T-cell (primary cell): ENCODE results near the gene CR1. TPM values are rescaled to one million over a fixed set of nuclear protein-coding genes. Genes with fewer than 3 reads are reported as not detected.
A peak's percentile ranks its signal among the peaks of the same experiment; 100 is the strongest.
"Not testable (repeated sequence)": the region's sequence is repeated elsewhere in the genome, so short reads cannot be mapped to it uniquely, and the experiment has no call there.

Experiments used
- ATAC-seq, 4 experiments: fragments of 200-7000 bp in 3 of 4; fragments of 150-1000 bp in 1 of 4; cut with Tn5 transposase; replicated peaks in 1 of 4; 1 replicate in 3 of 4; 2 replicates in 1 of 4; pipeline ENCODE4 v1.10.0; 2021; ENCODE audit warnings: moderate library complexity in 3 of 4, mild to moderate bottlenecking in 2 of 4, moderate number of reproducible peaks in 1 of 4
- CTCF ChIA-PET, 2 donors: fragments of 300-600 bp; sonication (Branson Sonifier 250); formaldehyde crosslinking; loops; one replicate each; lab custom pipeline; 2022; ENCODE audit warnings: antibody characterized with exemption in 2 of 2; lab: Charles Lee
- POLR2A ChIA-PET, 2 donors: fragments of 300-600 bp; sonication (Branson Sonifier 250); formaldehyde crosslinking; loops; one replicate each; lab custom pipeline; 2022; ENCODE audit warnings: antibody characterized with exemption in 2 of 2; lab: Charles Lee
- DNase-seq, 35 experiments: peaks; one replicate each; pipeline versions ENCODE4 v3.0.0 to v3.0.0-alpha.2; 2013 to 2023
- H3K27ac ChIP-seq: one replicate; pipeline ENCODE4 v1.5.1; 2013; ENCODE audit warnings: low read length
- H3K27me3 ChIP-seq, 2 experiments: replicated peaks in 1 of 2; 1 replicate in 1 of 2; 2 replicates in 1 of 2; pipeline versions ENCODE4 v1.6.1 to v1.7.0; 2013; ENCODE audit warnings: low read length in 1 of 2, mixed read lengths in 1 of 2; ENCODE audit not compliant: control insufficient read depth in 2 of 2, insufficient read depth in 2 of 2; ENCODE audit errors: extremely low read depth in 1 of 2
- H3K36me3 ChIP-seq, 2 donors: 1 replicate in 1 of 2; 2 replicates in 1 of 2; pipeline versions ENCODE4 v1.6.1 to v1.7.0; 2013; ENCODE audit warnings: low read length in 1 of 2; ENCODE audit not compliant: control insufficient read depth in 2 of 2, insufficient read depth in 1 of 2; ENCODE audit errors: extremely low read depth in 1 of 2
- H3K4me1 ChIP-seq, 2 experiments: 1 replicate in 1 of 2; 2 replicates in 1 of 2; pipeline versions ENCODE4 v1.6.1 to v1.7.0; 2013; ENCODE audit warnings: low read length in 2 of 2, mixed read lengths in 1 of 2; ENCODE audit not compliant: insufficient read depth in 2 of 2, control insufficient read depth in 1 of 2; ENCODE audit errors: extremely low read depth in 1 of 2
- H3K4me3 ChIP-seq, 2 donors: 1 replicate in 1 of 2; 2 replicates in 1 of 2; pipeline versions ENCODE4 v1.5.1 to v1.7.0; 2013; ENCODE audit warnings: mild to moderate bottlenecking in 2 of 2, low read length in 1 of 2, moderate library complexity in 1 of 2; ENCODE audit not compliant: control insufficient read depth in 1 of 2; ENCODE audit errors: extremely low read depth in 1 of 2
- H3K9me3 ChIP-seq: 2 replicates; pipeline ENCODE4 v1.7.0; 2013
- H3K27ac Mint-ChIP-seq, 2 donors: one replicate each; pipeline ENCODE4 v1.8.0; 2020 to 2021; ENCODE audit warnings: mild to moderate bottlenecking in 2 of 2, mixed read lengths in 2 of 2
- H3K27me3 Mint-ChIP-seq, 2 donors: one replicate each; pipeline ENCODE4 v1.8.0; 2021 to 2022; ENCODE audit warnings: mixed read lengths in 2 of 2
- H3K36me3 Mint-ChIP-seq: one replicate; pipeline ENCODE4 v1.8.0; 2021; ENCODE audit warnings: mixed read lengths
- H3K4me1 Mint-ChIP-seq, 3 donors: one replicate each; pipeline ENCODE4 v1.8.0; 2020 to 2022; ENCODE audit warnings: mixed read lengths in 3 of 3, mild to moderate bottlenecking in 1 of 3
- H3K4me3 Mint-ChIP-seq, 3 donors: one replicate each; pipeline ENCODE4 v1.8.0; 2020 to 2022; ENCODE audit warnings: mild to moderate bottlenecking in 3 of 3, mixed read lengths in 3 of 3, moderate library complexity in 3 of 3
- H3K9me3 Mint-ChIP-seq, 3 donors: one replicate each; pipeline ENCODE4 v1.8.0; 2020 to 2022; ENCODE audit warnings: mixed read lengths in 3 of 3
- WGBS: methylation state at CpG from one replicate; pipeline ENCODE4 v1.1.5; 2013; ENCODE audit warnings: missing lambda C conversion rate; ENCODE audit not compliant: insufficient coverage; 5-methylcytosine and 5-hydroxymethylcytosine counted together
- total RNA-seq, 35 experiments: library from RNA in 6 of 35; stranded (reverse) in 6 of 35; fragments of 120-200 nt in 1 of 35; gene quantifications; one replicate each; pipeline versions ENCODE4 v1.2.1 to v1.2.4 and lab custom pipeline; 2013 to 2026

Gene CR1
- total RNA-seq, 5 donors from 2014 or later (not counting 1 experiment from before 2014, with no cell fraction given): 2.8 to 11.7 (median 8.8) TPM

- no peaks in the 10 kb centered on the region for H3K9me3 Mint-ChIP-seq
- ATAC-seq: no peak
- H3K27ac Mint-ChIP-seq: no peak overlapping the region
- no peak for DNase-seq
- H3K9me3 ChIP-seq: no peaks in the 10 kb centered on the region
- H3K4me3 ChIP-seq: no peak overlapping the region
- POLR2A ChIA-PET: no interaction called here
- CTCF ChIA-PET: no interaction called here
- peaks cover 40 to 58% of the 10 kb centered on the region in 2 donors for H3K27me3 Mint-ChIP-seq
- no peaks in the 10 kb centered on the region for H3K36me3 ChIP-seq
- H3K27ac ChIP-seq: no peak overlapping the region
- no CpG with 5 or more reads among the region's 6 CpGs for WGBS
- H3K4me3 Mint-ChIP-seq: no peak overlapping the region
- H3K4me1 ChIP-seq: no peaks in the 10 kb centered on the region
- H3K36me3 Mint-ChIP-seq: no peaks in the 10 kb centered on the region
- H3K27me3 ChIP-seq: peaks cover 4 to 17% of the 10 kb centered on the region in 2 experiments
- peaks cover 0 to 1% (median 0%) of the 10 kb centered on the region in 3 donors for H3K4me1 Mint-ChIP-seq
Measured at GRCh38 chr1:207673399-207673798, 177.4 kb downstream of the CR1 start.

- H3K4me1 Mint-ChIP-seq: no peaks in the 10 kb centered on the region
- ChIA-PET POLR2A (no interaction called here), CTCF (no interaction called here)
- Histone ChIP-seq H3K36me3 (no peaks in the 10 kb centered on the region), H3K4me1 (no peaks in the 10 kb centered on the region), H3K27me3 (peaks cover 0 to 6% of the 10 kb centered on the region in 2 experiments), H3K4me3 (no peak overlapping the region), H3K9me3 (no peaks in the 10 kb centered on the region), H3K27ac (no peak overlapping the region)
- no peaks in the 10 kb centered on the region for H3K9me3 Mint-ChIP-seq
- H3K4me3 Mint-ChIP-seq: no peak overlapping the region
- ATAC-seq: no peak
- H3K27me3 Mint-ChIP-seq: peaks cover 20 to 34% of the 10 kb centered on the region in 2 donors
- no peak for DNase-seq
- WGBS: 100% methylated on average over 3 of the region's 4 CpGs
- H3K36me3 Mint-ChIP-seq: no peaks in the 10 kb centered on the region
- H3K27ac Mint-ChIP-seq: no peak overlapping the region
Measured at GRCh38 chr1:207676153-207676552, 180.2 kb downstream of the CR1 start.

- H3K27me3 ChIP-seq, H3K4me1 ChIP-seq, H3K4me3 Mint-ChIP-seq, ATAC-seq, CTCF ChIA-PET, H3K27ac ChIP-seq, H3K4me3 ChIP-seq, H3K9me3 Mint-ChIP-seq, H3K27me3 Mint-ChIP-seq, H3K36me3 ChIP-seq, H3K9me3 ChIP-seq, DNase-seq, H3K27ac Mint-ChIP-seq, H3K36me3 Mint-ChIP-seq, POLR2A ChIA-PET, H3K4me1 Mint-ChIP-seq: not testable (repeated sequence)
- WGBS: no CpG with 5 or more reads among the region's 6 CpGs
Measured at GRCh38 chr1:207680590-207681388, 184.8 kb downstream of the CR1 start.

- H3K4me1 ChIP-seq, H3K4me3 ChIP-seq, H3K9me3 Mint-ChIP-seq, H3K36me3 Mint-ChIP-seq, H3K27me3 Mint-ChIP-seq, H3K27ac ChIP-seq, DNase-seq, H3K27me3 ChIP-seq, H3K9me3 ChIP-seq, CTCF ChIA-PET, ATAC-seq, POLR2A ChIA-PET, H3K4me1 Mint-ChIP-seq, H3K36me3 ChIP-seq, H3K4me3 Mint-ChIP-seq: not testable (repeated sequence)
- 80% methylated on average over 3 of the region's 6 CpGs for WGBS
- peak overlapping the region in 1 of 2 donors; percentile 7 for H3K27ac Mint-ChIP-seq
Measured at GRCh38 chr1:207682872-207683434, 187.0 kb downstream of the CR1 start.

- H3K9me3 Mint-ChIP-seq, H3K27ac ChIP-seq, H3K4me3 ChIP-seq, H3K4me1 ChIP-seq, H3K4me3 Mint-ChIP-seq, H3K27me3 ChIP-seq, POLR2A ChIA-PET, DNase-seq, H3K27ac Mint-ChIP-seq, ATAC-seq, H3K36me3 Mint-ChIP-seq, H3K4me1 Mint-ChIP-seq, H3K9me3 ChIP-seq, H3K36me3 ChIP-seq, CTCF ChIA-PET: not testable (repeated sequence)
- peaks cover 10 to 12% of the 10 kb centered on the region in 2 donors for H3K27me3 Mint-ChIP-seq
- WGBS: 86% methylated on average over 4 of the region's 4 CpGs
Measured at GRCh38 chr1:207690551-207690950, 194.6 kb downstream of the CR1 start.

- H3K27ac ChIP-seq: no peak overlapping the region
- Mint-ChIP-seq H3K36me3 (no peaks in the 10 kb centered on the region), H3K27me3 (peaks cover 10 to 12% of the 10 kb centered on the region in 2 donors), H3K4me3 (no peak overlapping the region), H3K4me1 (no peaks in the 10 kb centered on the region), H3K9me3 (peaks cover 0 to 2% (median 0%) of the 10 kb centered on the region in 3 donors), H3K27ac (no peak overlapping the region)
- no peaks in the 10 kb centered on the region for H3K36me3 ChIP-seq
- H3K27me3 ChIP-seq: peaks cover 0 to 2% of the 10 kb centered on the region in 2 experiments
- no peaks in the 10 kb centered on the region for H3K9me3 ChIP-seq
- DNase-seq (no peak), ATAC-seq (no peak)
- H3K4me3 ChIP-seq: no peak overlapping the region
- no peaks in the 10 kb centered on the region for H3K4me1 ChIP-seq
- CTCF ChIA-PET: no interaction called here
- POLR2A ChIA-PET: no interaction called here
Measured at GRCh38 chr1:207691010-207691409, 195.1 kb downstream of the CR1 start.
